GM12878 (cell line): Measurements from ENCODE around the gene SPG7. TPM values are rescaled to one million over a fixed set of nuclear protein-coding genes. Genes with fewer than 3 reads are reported as not detected.

Experiments
- ATAC-seq: fragments of 200-7000 bp; cut with Tn5 transposase; 3 replicates; pipeline ENCODE4 v1.9.1; 2020; ENCODE audit warnings: mild to moderate bottlenecking, moderate library complexity
- BruUV-seq: library from RNA; stranded (reverse); fragments of 400-500 nt; replicated peaks from 2 replicates; lab custom pipeline; 2021; lab: Mats Ljungman, UMichigan
- CTCF ChIA-PET: fragments of 300-600 bp; sonication (Branson Sonifier 250); formaldehyde crosslinking; extraction: SDS; loops from one replicate; lab custom pipeline; 2021; ENCODE audit warnings: inconsistent platforms; lab: Yijun Ruan, JAX
- POLR2A ChIA-PET: fragments of 350-600 bp; formaldehyde crosslinking; extraction: SDS; loops from one replicate; lab custom pipeline; 2021; ENCODE audit warnings: inconsistent platforms; lab: Charles Lee
- RAD21 ChIA-PET: fragments of 300-600 bp; sonication (Branson Sonifier 250); formaldehyde crosslinking; loops from one replicate; lab custom pipeline; 2023; ENCODE audit warnings: antibody characterized with exemption; ENCODE audit not compliant: unreplicated experiment; lab: Charles Lee
- SMC1A ChIA-PET: fragments of 300-600 bp; sonication (Branson Sonifier 250); formaldehyde crosslinking; loops from one replicate; lab custom pipeline; 2023; ENCODE audit not compliant: unreplicated experiment, uncharacterized antibody; lab: Charles Lee
- DNase-seq: peaks from one replicate; pipeline ENCODE4 v3.0.0-alpha.2; 2011; ENCODE audit warnings: low read depth, low spot score
- FAIRE-seq: peaks from 3 replicates; lab custom pipeline; 2011; peaks lifted over from hg19 to GRCh38; lab: Jason Lieb, UNC
- H2AFZ ChIP-seq: 2 replicates; pipeline ENCODE4 v1.6.0; 2011; ENCODE audit warnings: low read depth, low read length, control low read depth; ENCODE audit not compliant: control insufficient read depth
- H3K27ac ChIP-seq: 2 replicates; pipeline ENCODE4 v1.5.1; 2011; ENCODE audit warnings: control low read depth; ENCODE audit not compliant: control insufficient read depth, insufficient read depth
- H3K27me3 ChIP-seq, 2 experiments: replicated peaks in 1 of 2; 2 replicates each; pipeline versions ENCODE4 v1.6.0 to v1.6.1; 2011; ENCODE audit warnings: low read length in 1 of 2; ENCODE audit not compliant: control insufficient read depth in 2 of 2, insufficient read depth in 2 of 2
- H3K36me3 ChIP-seq, 2 experiments: 2 replicates each; pipeline ENCODE4 v1.5.1; 2011; ENCODE audit warnings: low read length in 1 of 2; ENCODE audit not compliant: control insufficient read depth in 2 of 2, insufficient read depth in 2 of 2
- H3K4me1 ChIP-seq: 2 replicates; pipeline ENCODE4 v1.6.1; 2011; ENCODE audit warnings: mild to moderate bottlenecking, low read length, moderate library complexity, mixed read lengths; ENCODE audit not compliant: control insufficient read depth, insufficient read depth
- H3K4me2 ChIP-seq: 2 replicates; pipeline ENCODE4 v1.6.0; 2011; ENCODE audit warnings: control low read depth; ENCODE audit not compliant: control insufficient read depth, insufficient read depth
- H3K4me3 ChIP-seq: fragments of 200-600 bp; sonication (generic); 2 replicates; pipeline ENCODE4 v1.5.1; 2016
- H3K79me2 ChIP-seq: 2 replicates; pipeline ENCODE4 v1.6.0; 2011; ENCODE audit warnings: low read length; ENCODE audit not compliant: control insufficient read depth, insufficient read depth
- H3K9ac ChIP-seq: 2 replicates; pipeline ENCODE4 v1.8.0; 2011; ENCODE audit warnings: low read length, control low read depth, mixed read lengths; ENCODE audit not compliant: control insufficient read depth, insufficient read depth
- H3K9me3 ChIP-seq: replicated peaks from 3 replicates; pipeline ENCODE4 v1.5.1; 2011; ENCODE audit warnings: mild to moderate bottlenecking, low read length; ENCODE audit not compliant: control insufficient read depth, insufficient read depth
- H4K20me1 ChIP-seq: 2 replicates; pipeline ENCODE4 v1.6.0; 2011; ENCODE audit not compliant: control insufficient read depth, insufficient read depth
- ATF7 ChIP-seq: fragments of 450-650 bp; IDR thresholded peaks from 2 replicates; pipeline ENCODE4 v1.6.1; 2016; ENCODE audit warnings: low read depth, mild to moderate bottlenecking
- CHD2 ChIP-seq: IDR thresholded peaks from 2 replicates; pipeline ENCODE4 v1.6.1; 2011; ENCODE audit warnings: low read depth, low read length, improper control_type of control experiment, borderline replicate concordance
- EED ChIP-seq: sonication (generic); IDR thresholded peaks from 2 replicates; pipeline ENCODE4 v1.6.1; 2016; ENCODE audit warnings: antibody characterized with exemption, low read depth
- EGR1 ChIP-seq, 2 experiments: IDR thresholded peaks; 1 replicate in 1 of 2; 2 replicates in 1 of 2; pipeline ENCODE4 v1.6.1; 2011 to 2012; ENCODE audit warnings: low read depth in 2 of 2, low read length in 2 of 2, borderline replicate concordance in 1 of 2, mild to moderate bottlenecking in 1 of 2, moderate library complexity in 1 of 2
- FOXK2 ChIP-seq: fragments of 450-650 bp; IDR thresholded peaks from 2 replicates; pipeline ENCODE4 v1.6.1; 2017; ENCODE audit warnings: mild to moderate bottlenecking, moderate library complexity
- HDGF ChIP-seq: fragments of 450-650 bp; IDR thresholded peaks from 2 replicates; pipeline ENCODE4 v1.6.1; 2016; ENCODE audit warnings: antibody characterized with exemption
- NR2C2 ChIP-seq: IDR thresholded peaks from 2 replicates; pipeline ENCODE4 v1.6.1; 2011; ENCODE audit warnings: borderline replicate concordance, low read depth; ENCODE audit not compliant: control insufficient read depth, insufficient read length
- POU2F2 ChIP-seq: IDR thresholded peaks from 3 replicates; pipeline ENCODE4 v1.6.1; 2011; ENCODE audit warnings: low read depth, mild to moderate bottlenecking, low read length, borderline replicate concordance
- SRF ChIP-seq, 2 experiments: IDR thresholded peaks; 2 replicates each; pipeline ENCODE4 v1.6.1; 2011; ENCODE audit warnings: low read depth in 2 of 2, low read length in 2 of 2, mild to moderate bottlenecking in 1 of 2, moderate library complexity in 1 of 2
- TCF3 ChIP-seq: IDR thresholded peaks from 2 replicates; pipeline ENCODE4 v1.6.1; 2012; ENCODE audit warnings: low read depth, mild to moderate bottlenecking, low read length, borderline replicate concordance; ENCODE audit not compliant: insufficient read depth
- TCF7 ChIP-seq: IDR thresholded peaks from 2 replicates; pipeline ENCODE4 v1.6.1; 2014; ENCODE audit warnings: antibody characterized with exemption, borderline replicate concordance
- WRNIP1 ChIP-seq: IDR thresholded peaks from 2 replicates; pipeline ENCODE4 v1.6.1; 2011; ENCODE audit warnings: low read depth, low read length, improper control_type of control experiment, borderline replicate concordance
- WGBS: methylation state at CpG from one replicate; pipeline ENCODE4 v1.1.6; 2016; ENCODE audit warnings: low lambda C conversion rate; ENCODE audit not compliant: insufficient replicate concordance, insufficient coverage; ENCODE audit errors: missing lambda C conversion rate; 5-methylcytosine and 5-hydroxymethylcytosine counted together
- in situ Hi-C: fragments of 300-500 bp; cut with MboI; formaldehyde crosslinking; loops from 9 replicates; pipeline ENCODE4 v1.14.3; 2018; ENCODE audit warnings: mixed read lengths
- intact Hi-C: fragments of 100-400 bp; cut with micrococcal nuclease; formaldehyde crosslinking; loops from one replicate; pipeline ENCODE4 v1.14.2; 2022; ENCODE audit not compliant: unreplicated experiment
- polyA plus RNA-seq, 11 experiments: library from polyadenylated mRNA; depleted of rRNA in 4 of 11; unstranded in 6 of 11; stranded (reverse) in 5 of 11; fragments of >200 nt; fragmentation: Nextera tagmentation in 4 of 11; fragmentation: Illumina TruSeq in 1 of 11; extraction: Ambion mirVana in 4 of 11; extraction: Trizol in 1 of 11; gene quantifications; 1 replicate in 1 of 11; 2 replicates in 10 of 11; pipeline versions ENCODE4 v1.2.1 to v1.2.3, GENCODE V29; 2011 to 2016; ENCODE audit warnings: inconsistent platforms in 2 of 11, missing spikeins in 2 of 11, low read depth in 1 of 11
- total RNA-seq, 4 experiments: library from RNA; depleted of rRNA in 3 of 4; stranded (reverse); fragments of >200 nt in 3 of 4; fragmentation: Illumina TruSeq in 1 of 4; extraction: Trizol in 1 of 4; gene quantifications; 2 replicates each; pipeline versions ENCODE4 v1.2.1 to v1.2.3, GENCODE V29; 2013 to 2021
- TF ChIP-seq, protein P1 (sequence below): fragments of 450-650 bp; IDR thresholded peaks from 2 replicates; pipeline ENCODE4 v1.6.1; 2018; ENCODE audit warnings: borderline replicate concordance, mild to moderate bottlenecking; ENCODE audit not compliant: partially characterized antibody
- TF ChIP-seq, protein P2 (sequence below): fragments of 450-650 bp; IDR thresholded peaks from 2 replicates; pipeline ENCODE4 v1.6.1; 2017; ENCODE audit warnings: low read depth, mild to moderate bottlenecking, moderate library complexity

SPG7 gene
- total and polyA plus RNA-seq, 10 of the 15 experiments (the other 5 are each of a cell fraction or from before 2014, with no cell fraction given): 5.9 to 75.9 (median 52.5) TPM

DNA sequence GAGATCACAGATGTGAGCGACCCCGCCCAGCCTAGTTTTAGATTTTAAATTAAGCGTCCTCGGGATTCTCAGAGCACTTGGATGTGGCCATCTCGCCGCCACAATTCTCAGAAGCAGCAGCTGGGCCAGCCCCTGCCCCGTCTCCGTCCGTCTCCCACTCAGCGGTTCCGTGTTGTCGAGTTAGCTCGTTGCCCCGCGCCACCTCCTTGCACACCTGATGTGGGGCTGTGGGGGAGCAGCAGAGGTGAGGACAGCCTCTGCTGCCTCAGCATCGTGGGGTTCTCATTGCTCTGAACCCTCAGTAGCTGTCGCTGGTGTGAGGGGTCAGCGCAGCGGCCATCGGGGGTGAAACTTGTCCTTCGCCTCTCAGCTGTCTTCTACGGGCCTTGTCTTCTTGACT lies 44.1 kb downstream of the SPG7 start:
- H3K4me3 ChIP-seq: no peak overlapping the region
- TF ChIP-seq, protein P1, sequence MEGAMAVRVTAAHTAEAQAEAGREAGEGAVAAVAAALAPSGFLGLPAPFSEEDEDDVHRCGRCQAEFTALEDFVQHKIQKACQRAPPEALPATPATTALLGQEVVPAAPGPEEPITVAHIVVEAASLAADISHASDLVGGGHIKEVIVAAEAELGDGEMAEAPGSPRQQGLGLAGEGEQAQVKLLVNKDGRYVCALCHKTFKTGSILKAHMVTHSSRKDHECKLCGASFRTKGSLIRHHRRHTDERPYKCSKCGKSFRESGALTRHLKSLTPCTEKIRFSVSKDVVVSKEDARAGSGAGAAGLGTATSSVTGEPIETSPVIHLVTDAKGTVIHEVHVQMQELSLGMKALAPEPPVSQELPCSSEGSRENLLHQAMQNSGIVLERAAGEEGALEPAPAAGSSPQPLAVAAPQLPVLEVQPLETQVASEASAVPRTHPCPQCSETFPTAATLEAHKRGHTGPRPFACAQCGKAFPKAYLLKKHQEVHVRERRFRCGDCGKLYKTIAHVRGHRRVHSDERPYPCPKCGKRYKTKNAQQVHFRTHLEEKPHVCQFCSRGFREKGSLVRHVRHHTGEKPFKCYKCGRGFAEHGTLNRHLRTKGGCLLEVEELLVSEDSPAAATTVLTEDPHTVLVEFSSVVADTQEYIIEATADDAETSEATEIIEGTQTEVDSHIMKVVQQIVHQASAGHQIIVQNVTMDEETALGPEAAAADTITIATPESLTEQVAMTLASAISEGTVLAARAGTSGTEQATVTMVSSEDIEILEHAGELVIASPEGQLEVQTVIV: no peak
- TF ChIP-seq ATF7 (no peak), NR2C2 (no peak), EED (no peak), FOXK2 (no peak), WRNIP1 (no peak), TCF7 (no peak), SRF (IDR thresholded peaks at IDR 0.05; ENCODE audit: low read depth in 2 of 2, low read length in 2 of 2) (no peak), TCF3 (no peak), HDGF (no peak), CHD2 (no peak), POU2F2 (no peak), EGR1 (IDR thresholded peaks at IDR 0.05; ENCODE audit: borderline replicate concordance in 1 of 2, low read depth in 2 of 2, low read length in 2 of 2) (no peak)
- TF ChIP-seq, protein P2, sequence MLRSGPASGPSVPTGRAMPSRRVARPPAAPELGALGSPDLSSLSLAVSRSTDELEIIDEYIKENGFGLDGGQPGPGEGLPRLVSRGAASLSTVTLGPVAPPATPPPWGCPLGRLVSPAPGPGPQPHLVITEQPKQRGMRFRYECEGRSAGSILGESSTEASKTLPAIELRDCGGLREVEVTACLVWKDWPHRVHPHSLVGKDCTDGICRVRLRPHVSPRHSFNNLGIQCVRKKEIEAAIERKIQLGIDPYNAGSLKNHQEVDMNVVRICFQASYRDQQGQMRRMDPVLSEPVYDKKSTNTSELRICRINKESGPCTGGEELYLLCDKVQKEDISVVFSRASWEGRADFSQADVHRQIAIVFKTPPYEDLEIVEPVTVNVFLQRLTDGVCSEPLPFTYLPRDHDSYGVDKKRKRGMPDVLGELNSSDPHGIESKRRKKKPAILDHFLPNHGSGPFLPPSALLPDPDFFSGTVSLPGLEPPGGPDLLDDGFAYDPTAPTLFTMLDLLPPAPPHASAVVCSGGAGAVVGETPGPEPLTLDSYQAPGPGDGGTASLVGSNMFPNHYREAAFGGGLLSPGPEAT: no peak
- TF ChIP-seq, all 136 proteins: peak for 0
- DNase-seq (no peak), ATAC-seq (no peak), FAIRE-seq (no peak)
- over 99% methylated on average over 22 of the region's 22 CpGs for WGBS
- in situ Hi-C loops (no loop called here), intact Hi-C loops (no loop called here)
- no TSS peak for BruUV-seq
- Histone ChIP-seq H3K79me2 (no peaks in the 10 kb centered on the region), H3K9ac (no peak overlapping the region), H3K36me3 (peaks cover 0 to 5% of the 10 kb centered on the region in 2 experiments; a peak in 3 of 4 replicates), H3K27me3 (no peaks in the 10 kb centered on the region), H3K27ac (no peak overlapping the region), H2AFZ (no peak overlapping the region), H4K20me1 (no peaks in the 10 kb centered on the region), H3K9me3 (no peaks in the 10 kb centered on the region), H3K4me1 (no peaks in the 10 kb centered on the region), H3K4me2 (no peak overlapping the region)
- ChIA-PET CTCF (no interaction called here), SMC1A (no interaction called here), POLR2A (no interaction called here), RAD21 (no interaction called here)
